Adipocyte (in vitro differentiated cells): ENCODE measurements around the gene GET4.

Source experiments
- DNase-seq: peaks from one replicate; pipeline ENCODE4 v3.0.0-alpha.2; 2015; ENCODE audit warnings: low read depth
- H3K27me3 ChIP-seq: replicated peaks from 2 replicates; pipeline ENCODE4 v1.7.0; 2013; ENCODE audit warnings: mild to moderate bottlenecking, low read length, moderate library complexity; ENCODE audit not compliant: control insufficient read depth, insufficient read depth
- H3K36me3 ChIP-seq: 2 replicates; pipeline ENCODE4 v1.7.0; 2013; ENCODE audit warnings: low read length, mild to moderate bottlenecking, moderate library complexity; ENCODE audit not compliant: control insufficient read depth, insufficient read depth, severe bottlenecking
- H3K4me1 ChIP-seq: 2 replicates; pipeline ENCODE4 v1.7.0; 2013; ENCODE audit warnings: mild to moderate bottlenecking, low read length, moderate library complexity; ENCODE audit not compliant: control insufficient read depth, insufficient read depth
- H3K4me3 ChIP-seq: 2 replicates; pipeline ENCODE4 v1.7.0; 2013; ENCODE audit warnings: mild to moderate bottlenecking, low read length, moderate library complexity
- H3K9ac ChIP-seq: 2 replicates; pipeline ENCODE4 v1.7.0; 2013; ENCODE audit warnings: mild to moderate bottlenecking, low read length, moderate library complexity
- H3K9me3 ChIP-seq: 2 replicates; pipeline ENCODE4 v1.7.0; 2013; ENCODE audit warnings: mild to moderate bottlenecking, low read length, moderate library complexity; ENCODE audit not compliant: control insufficient read depth

The GET4 gene

GRCh38 chr7:876077-876971, at the start of gene GET4:
Gene GET4, plus strand, starts transcription at chr7:876554. Its CDS starts 92 bp downstream, at chr7:876646.
- no peaks in the 10 kb centered on the region for H3K9me3 ChIP-seq
- H3K36me3 ChIP-seq, result peaks cover 31% of the 10 kb centered on the region
- peak within 1 kb of the TSS; percentile 91 for H3K4me3 ChIP-seq

DNA sequence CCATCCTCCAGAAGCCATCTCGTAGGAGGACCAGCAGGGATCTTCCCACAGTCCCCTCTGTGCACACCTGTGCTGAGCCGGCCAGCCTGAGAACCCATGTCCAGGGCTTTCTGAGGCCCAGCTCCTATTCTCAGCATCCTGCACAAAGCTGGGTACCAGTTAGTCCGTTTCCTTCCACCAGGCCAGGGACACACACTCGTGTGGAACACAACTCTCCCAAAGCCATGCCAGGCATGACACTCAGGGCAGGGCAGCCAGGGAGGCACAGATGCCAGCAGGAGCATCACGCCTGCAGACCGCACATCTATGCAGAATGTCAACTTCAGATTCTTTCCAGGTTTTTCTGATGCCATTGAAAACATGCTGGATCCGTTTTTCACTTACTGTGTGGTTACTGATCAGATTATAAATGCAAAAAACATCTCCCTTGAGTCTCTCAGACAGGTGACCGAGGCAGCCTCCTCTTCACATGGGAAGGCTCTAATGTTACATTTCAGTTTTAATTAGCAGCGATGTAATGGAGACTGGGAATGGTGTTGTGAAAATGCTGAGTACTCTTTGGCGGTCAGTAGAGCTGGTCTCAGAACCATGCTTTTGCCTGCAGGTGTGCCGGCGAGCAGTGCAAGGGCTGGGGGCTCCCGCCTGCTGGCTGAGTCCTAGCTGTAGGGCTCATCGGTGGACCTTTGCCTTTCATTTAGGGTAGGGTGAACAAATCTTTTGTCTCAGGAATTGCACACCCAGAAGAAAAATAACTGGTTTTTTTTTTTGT, 47.4 kb upstream of the GET4 start:
- H3K36me3 ChIP-seq, result no peaks in the 10 kb centered on the region
- H3K4me3 ChIP-seq, result no peak overlapping the region
- peaks cover 66% of the 10 kb centered on the region for H3K4me1 ChIP-seq
- DNase-seq, result no peak
- no peak overlapping the region for H3K9ac ChIP-seq
- no peaks in the 10 kb centered on the region for H3K27me3 ChIP-seq
- H3K9me3 ChIP-seq, result no peaks in the 10 kb centered on the region

More at GRCh38 chr7:876077-876971, at the start of gene GET4:
- Histone ChIP-seq H3K4me1 (peaks cover 29% of the 10 kb centered on the region), H3K9ac (peak within 1 kb of the TSS; percentile 90), H3K27me3 (no peaks in the 10 kb centered on the region)
- DNase-seq, result peak; percentile 95

GRCh38 chr7:830069-830468, 46.3 kb upstream of the GET4 start:
- no peak for DNase-seq
- no peaks in the 10 kb centered on the region for H3K9me3 ChIP-seq
- no peak overlapping the region for H3K4me3 ChIP-seq
- H3K36me3 ChIP-seq, result no peaks in the 10 kb centered on the region
- H3K9ac ChIP-seq, result peak overlapping the region; percentile 37
- H3K27me3 ChIP-seq, result no peaks in the 10 kb centered on the region
- H3K4me1 ChIP-seq, result peaks cover 57% of the 10 kb centered on the region

DNA sequence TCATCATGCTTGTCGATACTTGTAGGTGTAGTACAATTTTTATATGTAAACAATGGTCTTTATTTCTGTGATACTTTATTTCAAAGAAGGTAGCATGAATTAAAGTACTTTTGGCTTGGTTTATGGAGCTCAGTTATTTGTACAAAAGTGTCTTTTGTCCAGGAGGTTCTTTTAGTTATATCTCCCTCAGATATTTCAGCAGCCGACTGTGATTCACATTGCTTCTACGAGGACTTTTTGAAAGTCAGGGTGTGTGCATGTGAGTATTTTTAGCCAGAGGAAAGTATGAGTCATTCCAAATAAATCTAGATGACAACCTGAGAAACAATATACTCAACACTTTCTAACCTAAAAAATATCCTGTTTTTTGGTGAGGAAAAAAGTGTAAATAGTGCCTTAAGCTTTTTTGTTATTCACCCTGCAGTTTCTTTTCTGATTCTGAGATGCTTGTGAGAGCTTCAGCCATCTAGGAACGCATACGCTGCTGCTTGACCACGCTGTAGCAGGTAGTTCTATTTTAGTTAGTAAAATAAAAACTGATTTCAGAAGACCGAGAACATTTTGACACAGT, 44.7 kb upstream of the GET4 start:
- H3K4me3 ChIP-seq, result peak overlapping the region; percentile 72

DNA sequence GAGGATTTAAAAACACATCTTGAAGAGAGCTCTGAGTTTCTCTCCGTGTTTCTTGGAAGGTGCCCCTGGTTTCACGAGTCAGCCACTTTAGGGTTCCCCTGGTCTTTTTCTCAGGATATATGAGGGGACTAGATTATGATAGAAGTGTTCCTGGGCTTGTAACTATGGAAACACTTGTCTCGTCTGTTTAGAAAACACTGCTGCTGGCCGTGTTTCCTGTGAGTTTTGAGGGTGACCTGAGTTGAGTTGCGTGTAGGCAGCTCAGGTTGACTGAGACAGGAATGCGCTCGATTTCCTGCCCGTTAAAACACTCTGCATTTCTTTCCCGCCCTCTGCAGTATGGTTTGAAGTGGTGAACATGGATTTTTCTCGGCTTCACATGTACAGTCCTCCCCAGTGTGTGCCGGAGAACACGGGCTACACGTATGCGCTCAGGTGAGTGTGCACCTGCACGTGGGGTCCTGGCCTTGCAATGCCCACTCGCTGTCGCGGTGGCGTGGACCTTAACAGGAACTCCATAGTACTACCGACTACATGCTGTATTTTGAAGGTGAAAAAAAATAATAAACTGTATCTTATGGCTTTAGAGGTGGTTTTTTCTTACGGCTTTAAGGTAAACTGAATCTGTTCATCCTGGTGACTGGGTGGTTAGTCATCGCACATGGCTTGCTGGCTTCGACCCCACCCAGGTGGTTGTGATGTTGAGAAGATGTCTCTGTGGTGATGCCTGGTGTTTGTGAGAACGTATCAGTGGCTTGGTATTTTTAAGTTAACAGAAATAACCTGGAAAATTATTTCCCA, 44.0 kb upstream of the GET4 start, which contains the start of gene SUN1:
TSS of gene SUN1 (plus strand) at position 310 of the 801 bp plus-strand sequence. CDS start at position 359, 49 bp downstream.
- Histone ChIP-seq H3K9ac (peak within 1 kb of the TSS; percentile 79), H3K4me3 (peak within 1 kb of the TSS; percentile 72), H3K36me3 (no peaks in the 10 kb centered on the region), H3K27me3 (no peaks in the 10 kb centered on the region), H3K4me1 (peaks cover 45% of the 10 kb centered on the region), H3K9me3 (no peaks in the 10 kb centered on the region)
- DNase-seq, result peak; percentile 62

More for the DNA sequence above, 44.7 kb upstream of the GET4 start:
- Histone ChIP-seq H3K27me3 (no peaks in the 10 kb centered on the region), H3K9me3 (no peaks in the 10 kb centered on the region), H3K9ac (peak overlapping the region; percentile 79), H3K4me1 (peaks cover 46% of the 10 kb centered on the region), H3K36me3 (no peaks in the 10 kb centered on the region)
- peak; percentile 91 for DNase-seq

GRCh38 chr7:832968-833424, 43.4 kb upstream of the GET4 start:
- Histone ChIP-seq H3K9me3 (no peaks in the 10 kb centered on the region), H3K27me3 (no peaks in the 10 kb centered on the region)

DNA sequence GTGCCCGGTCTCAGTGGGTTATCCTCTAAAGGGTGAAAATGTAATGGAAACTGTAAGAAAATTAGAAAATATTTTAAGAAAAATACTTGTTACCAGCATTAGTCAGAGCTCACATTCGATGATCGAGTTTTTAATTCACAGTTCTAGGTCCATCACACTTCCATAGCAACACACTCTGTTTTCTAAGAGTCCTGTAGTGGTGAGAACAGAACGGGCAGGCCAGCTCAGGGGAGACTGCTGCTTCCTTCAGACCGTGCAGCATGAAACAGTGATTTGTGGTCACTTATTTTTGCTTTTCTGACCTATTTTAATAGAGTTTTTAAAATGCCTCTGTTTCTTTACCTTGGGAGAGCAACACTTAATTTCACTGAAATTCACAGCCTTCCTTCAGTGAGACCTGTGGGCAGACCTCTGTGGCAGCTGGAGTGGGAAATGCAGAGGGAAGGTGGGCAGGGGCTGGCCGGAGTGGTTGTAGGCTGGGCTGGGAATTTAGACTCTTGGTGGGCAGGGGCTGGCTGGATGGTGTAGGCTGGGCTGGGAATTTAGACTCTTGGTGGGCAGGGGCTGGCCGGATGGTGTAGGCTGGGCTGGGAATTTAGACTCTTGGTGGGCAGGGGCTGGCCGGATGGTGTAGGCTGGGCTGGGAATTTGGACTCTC, 42.6 kb upstream of the GET4 start:
- peaks cover 3% of the 10 kb centered on the region for H3K36me3 ChIP-seq
- H3K9me3 ChIP-seq, result no peaks in the 10 kb centered on the region
- no peaks in the 10 kb centered on the region for H3K27me3 ChIP-seq
- H3K4me1 ChIP-seq, result peaks cover 45% of the 10 kb centered on the region
- no peak overlapping the region for H3K4me3 ChIP-seq
- peak overlapping the region; percentile 30 for H3K9ac ChIP-seq
- no peak for DNase-seq

More at GRCh38 chr7:832968-833424, 43.4 kb upstream of the GET4 start:
- no peak for DNase-seq
- H3K4me1 ChIP-seq, result peaks cover 45% of the 10 kb centered on the region
- H3K4me3 ChIP-seq, result peak overlapping the region; percentile 42
- peak overlapping the region; percentile 79 for H3K9ac ChIP-seq
- peaks cover 3% of the 10 kb centered on the region for H3K36me3 ChIP-seq

DNA sequence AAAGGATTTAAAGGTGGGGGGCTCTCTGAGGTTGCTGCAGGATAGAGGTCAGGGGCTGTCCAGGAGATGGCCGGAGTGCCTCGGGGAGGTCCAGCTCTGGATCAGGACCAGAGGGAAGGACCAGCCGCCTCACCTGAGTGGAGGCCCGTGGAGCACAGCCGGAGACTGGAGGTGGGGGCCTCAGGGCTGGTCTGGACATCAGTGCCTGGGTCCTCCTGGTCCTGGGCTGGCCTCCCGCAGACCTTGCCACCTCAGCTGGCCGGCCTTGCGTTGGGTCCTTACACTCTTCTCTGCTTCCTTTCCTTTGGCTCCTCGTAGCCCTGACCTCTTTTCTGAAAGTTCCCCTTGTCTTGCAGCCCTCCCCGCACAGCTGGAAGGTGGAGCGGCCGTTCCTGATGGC, 42.1 kb upstream of the GET4 start:
- no peaks in the 10 kb centered on the region for H3K27me3 ChIP-seq
- peaks cover 45% of the 10 kb centered on the region for H3K4me1 ChIP-seq
- H3K36me3 ChIP-seq, result peaks cover 8% of the 10 kb centered on the region
- no peaks in the 10 kb centered on the region for H3K9me3 ChIP-seq
- DNase-seq, result no peak
- peak overlapping the region; percentile 30 for H3K9ac ChIP-seq
- no peak overlapping the region for H3K4me3 ChIP-seq

GRCh38 chr7:835021-835420, 41.3 kb upstream of the GET4 start:
- Histone ChIP-seq H3K4me1 (peaks cover 45% of the 10 kb centered on the region), H3K9ac (no peak overlapping the region), H3K4me3 (no peak overlapping the region), H3K9me3 (no peaks in the 10 kb centered on the region), H3K27me3 (no peaks in the 10 kb centered on the region), H3K36me3 (peaks cover 13% of the 10 kb centered on the region)
- DNase-seq, result no peak
